ENCODE results near the gene CLDN8.

The CLDN8 gene

DNA sequence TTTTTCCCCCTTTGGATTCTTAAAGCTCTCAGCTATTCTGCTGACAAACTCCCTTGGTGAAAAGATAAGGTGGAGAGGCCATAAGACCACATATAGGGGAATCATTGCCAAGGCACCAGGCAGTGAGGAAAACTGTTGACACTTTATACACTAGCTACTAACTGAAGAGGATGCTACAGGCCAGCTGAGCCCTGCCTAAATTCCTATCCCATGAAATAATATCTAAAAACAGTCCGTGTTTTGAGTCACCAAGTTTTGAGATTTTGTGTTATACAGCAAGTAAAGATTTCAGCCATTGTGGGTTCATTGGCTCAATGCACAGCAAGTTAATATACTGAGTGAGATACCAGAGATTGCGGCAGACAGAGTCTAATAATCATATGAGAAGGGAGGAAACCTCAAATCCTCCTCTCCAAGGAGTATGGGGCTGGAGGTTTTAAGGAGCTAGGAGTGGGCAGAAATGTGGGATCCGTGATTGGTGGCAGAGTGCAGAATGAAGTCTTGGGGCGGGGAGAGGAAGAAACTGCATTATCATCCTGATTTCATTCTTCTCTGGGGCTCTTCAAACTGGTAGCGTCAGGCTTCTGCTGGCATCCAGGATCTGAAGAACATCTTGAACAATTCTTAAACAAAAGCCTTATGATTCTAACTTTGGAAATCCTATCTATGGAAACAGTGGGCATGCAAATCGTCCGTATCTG lies 9.2 kb downstream of the CLDN8 start:
- no peak for DNase-seq (ENCODE audit: low read depth)

DNA sequence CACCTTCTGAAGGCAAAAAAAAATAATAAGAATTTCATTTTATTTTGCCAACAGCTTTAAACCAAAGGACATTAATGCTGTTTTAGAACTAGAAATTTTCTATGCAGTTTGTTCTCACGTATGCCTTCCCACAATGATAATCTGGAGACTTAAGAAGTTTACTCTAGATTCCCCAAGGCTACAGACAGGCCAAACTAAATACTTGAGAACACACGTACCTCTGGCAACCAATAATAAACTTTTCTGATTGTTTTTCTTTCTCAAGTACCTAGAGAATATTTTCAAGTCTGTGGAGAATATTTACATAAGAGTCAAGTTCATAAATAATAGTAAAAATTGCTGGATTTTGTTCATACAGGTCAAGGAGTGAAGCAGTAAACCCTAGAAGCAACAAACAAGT lies 15.9 kb downstream of the CLDN8 start:
- DNase-seq (ENCODE audit: low read depth), result no peak

DNA sequence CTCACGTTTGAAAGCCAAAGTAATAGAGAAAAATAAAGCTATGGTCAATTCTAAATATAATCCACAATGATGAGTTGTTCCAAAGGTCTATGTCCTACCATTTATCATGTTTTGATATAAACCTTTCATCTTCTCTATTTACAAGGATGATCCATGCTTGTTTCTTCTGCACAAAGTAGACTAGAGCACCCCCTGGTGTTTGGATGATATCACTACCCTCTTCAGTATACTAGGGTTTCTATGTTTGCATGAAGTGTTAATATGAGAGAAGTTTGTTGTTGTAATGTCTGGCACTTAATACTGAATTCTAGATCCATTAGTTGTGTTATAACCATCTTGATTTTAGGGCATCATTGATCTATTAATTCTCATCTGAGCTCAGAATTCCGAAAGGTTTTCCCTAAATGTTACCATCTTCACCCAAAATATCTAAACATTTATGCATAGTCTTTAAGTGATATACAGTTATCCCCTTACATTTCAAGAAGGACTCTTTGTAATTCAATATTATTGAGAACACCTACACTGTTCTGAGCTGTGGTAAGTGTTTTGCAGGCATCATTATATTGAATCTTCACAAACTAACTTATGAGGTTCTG lies 21.1 kb downstream of the CLDN8 start:
- no peak for DNase-seq (ENCODE audit: low read depth)

DNA sequence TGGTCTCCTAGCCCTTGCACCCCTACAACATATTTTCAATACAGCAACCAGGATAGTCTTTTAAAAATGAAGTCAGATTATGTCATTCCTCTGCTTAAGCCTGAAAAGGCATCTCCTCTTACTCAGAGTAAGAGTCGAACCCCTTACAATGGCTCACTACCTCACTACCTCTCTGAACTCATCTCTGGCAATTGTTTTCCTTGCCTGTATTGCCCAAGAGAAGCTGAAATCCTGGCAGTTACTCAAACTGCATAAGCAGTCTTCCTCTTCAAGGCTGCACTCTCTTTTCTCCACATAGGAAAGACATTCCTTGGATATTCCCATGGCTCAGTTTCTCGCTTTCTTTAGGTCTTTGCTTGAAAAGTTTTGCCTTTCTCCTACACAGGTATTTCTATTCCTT lies 22.7 kb downstream of the CLDN8 start:
- DNase-seq (ENCODE audit: low read depth), result no peak

DNA sequence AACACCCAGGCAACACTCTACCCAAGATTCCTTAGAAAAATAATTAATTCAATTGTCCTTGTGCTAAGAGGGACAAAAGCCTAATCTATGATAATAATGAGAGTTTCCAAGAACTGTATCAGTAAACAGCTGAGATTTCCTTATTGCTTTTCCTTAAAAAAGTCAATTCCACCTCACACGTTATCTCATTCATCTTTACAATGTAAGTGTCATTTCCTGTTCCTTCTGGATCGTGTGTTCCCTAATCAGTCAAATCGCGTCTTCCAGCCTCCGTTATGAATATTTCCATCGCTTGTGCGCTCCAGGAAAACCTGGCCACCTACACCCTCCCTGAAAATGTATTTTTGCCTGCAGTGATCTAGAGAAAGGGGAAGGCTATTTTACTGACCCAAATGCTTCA lies 25.3 kb downstream of the CLDN8 start:
- no peak for DNase-seq (ENCODE audit: low read depth)

DNA sequence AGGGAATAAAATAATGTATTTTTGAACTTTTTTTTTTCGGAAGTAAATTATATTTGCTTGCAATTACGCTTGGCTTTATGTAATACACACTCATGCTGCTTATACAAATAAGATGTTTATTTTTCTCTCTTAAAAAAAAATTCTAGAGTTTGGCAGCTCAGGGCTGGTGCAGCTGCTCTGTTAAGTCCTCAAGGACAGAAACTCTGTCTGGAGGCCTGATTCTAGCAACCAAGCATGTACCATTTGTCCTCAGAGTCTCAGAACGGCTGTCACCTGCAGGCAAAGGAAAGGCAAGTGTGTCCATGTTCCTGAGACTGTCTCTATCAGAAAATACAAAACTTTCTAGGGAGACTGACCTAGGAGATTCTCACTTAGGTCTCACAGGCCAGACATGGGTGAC lies 26.1 kb downstream of the CLDN8 start:
- DNase-seq (ENCODE audit: low read depth), result no peak

DNA sequence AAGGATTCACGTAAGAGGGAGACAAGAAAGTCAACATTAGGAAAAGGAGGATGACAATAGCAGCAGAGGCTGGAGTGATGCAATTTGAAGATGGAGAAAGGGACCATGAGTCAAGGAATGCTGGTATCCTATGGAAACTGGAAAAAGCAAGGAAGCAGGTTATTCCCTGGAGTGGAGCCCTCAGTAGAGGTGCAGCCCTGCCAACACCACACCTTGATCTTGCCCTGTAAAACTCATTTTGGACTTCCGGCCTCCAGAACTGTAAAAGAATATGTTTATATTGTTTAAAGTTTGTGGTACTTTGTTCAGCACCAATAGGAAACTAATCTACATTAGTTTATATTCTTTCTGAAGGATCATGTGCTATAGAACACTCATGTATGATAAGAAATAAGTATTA lies 29.7 kb downstream of the CLDN8 start:
- no peak for DNase-seq (ENCODE audit: low read depth)

DNA sequence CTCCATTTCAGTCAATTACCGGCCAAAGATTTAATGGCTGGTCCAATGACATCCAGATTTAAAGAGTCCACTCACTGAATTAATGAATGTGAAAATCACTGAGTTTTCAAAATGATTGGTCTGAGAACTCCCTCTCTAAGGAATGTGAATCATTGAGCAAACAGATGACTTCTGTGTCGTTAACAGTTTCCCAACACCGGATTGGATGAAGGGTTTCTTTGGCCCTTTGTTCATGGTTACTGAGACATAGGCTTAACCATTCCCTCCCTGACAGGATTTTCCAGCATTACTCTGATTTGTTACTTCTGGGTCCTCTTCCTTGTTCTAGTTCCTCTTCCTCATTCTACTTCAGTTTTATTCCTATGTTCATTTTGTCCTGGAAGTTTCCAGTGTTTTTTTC lies 47.8 kb downstream of the CLDN8 start:
- no peak for DNase-seq (ENCODE audit: low read depth)

DNA sequence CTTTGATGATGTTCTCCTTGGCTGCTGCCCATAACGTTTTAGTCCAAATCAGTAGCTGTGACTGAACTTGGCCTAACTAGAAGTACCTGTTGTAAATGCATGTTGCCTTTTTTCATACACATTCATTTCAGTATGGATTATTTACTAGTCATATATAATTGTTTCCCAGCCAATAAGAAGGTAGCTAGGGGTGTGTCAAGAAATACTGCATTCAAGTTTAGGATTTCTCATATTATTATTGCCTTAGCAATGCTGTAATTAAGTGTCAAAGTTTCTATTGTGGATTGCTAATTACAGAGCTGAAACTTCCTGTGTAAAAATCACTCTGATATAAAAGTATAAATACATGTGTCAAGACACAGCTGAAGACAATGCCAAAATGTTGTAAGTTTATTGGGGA lies 49.2 kb downstream of the CLDN8 start, which contains the start of gene CLDN17:
CLDN17 (minus strand) TSS at position 101 of the 400 bp plus-strand sequence. CDS start 188 bp downstream, outside the sequence.
- DNase-seq (ENCODE audit: low read depth), result no peak

DNA sequence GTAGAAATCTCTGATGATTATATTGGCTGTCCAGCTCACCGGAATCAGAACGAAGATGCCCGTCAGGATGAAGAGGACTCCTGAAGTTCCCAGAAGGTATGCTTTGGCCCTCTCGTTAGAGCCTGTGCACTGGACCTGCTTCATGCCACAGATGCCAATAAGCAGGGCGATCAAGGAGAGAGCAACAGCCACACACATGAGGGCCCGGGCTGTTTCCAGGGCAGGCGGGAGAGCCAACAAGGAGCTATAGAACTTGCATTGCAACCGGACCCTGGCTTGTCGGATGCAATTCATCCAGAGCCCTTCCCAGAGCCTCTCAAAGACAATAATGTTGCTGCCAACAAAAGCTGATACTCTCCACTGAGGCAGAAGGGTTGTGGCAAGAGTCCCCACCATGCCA lies 49.7 kb downstream of the CLDN8 start:
- DNase-seq (ENCODE audit: low read depth), result no peak

DNA sequence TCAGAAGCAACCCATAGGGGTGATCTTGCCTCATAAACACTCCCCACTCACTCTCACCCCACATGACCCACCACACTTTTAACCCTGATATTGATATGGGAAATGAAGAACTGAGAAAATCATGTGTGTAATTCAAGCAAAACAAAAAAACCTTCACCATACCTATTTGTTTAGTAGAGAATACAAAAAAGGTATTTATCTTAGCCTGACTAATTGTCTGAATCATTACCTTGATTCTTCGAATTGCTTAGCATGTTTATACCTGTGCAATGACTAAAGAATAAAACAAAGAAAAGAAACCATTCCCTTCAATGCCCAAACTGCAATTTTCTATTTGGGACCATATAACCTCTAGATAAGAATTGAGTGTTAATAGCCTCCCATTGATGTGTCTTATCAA lies 51.1 kb downstream of the CLDN8 start:
- no peak for DNase-seq (ENCODE audit: low read depth)

Data from stimulated activated CD8-positive, alpha-beta memory T cell treated with anti-CD3 and anti-CD28 coated beads, Interleukin-12 subunit alpha, Interleukin-12 subunit beta, amount 100 ng/mL, for 4 hours (primary cell).